HG03097 (cell line): ENCODE results near the gene HEG1.

Experiments used
- ATAC-seq: cut with Tn5 transposase; IDR thresholded peaks from one replicate; pipeline ENCODE4 v1.9.1; 2021; ENCODE audit not compliant: unreplicated experiment, low FRiP score

HEG1 gene

DNA sequence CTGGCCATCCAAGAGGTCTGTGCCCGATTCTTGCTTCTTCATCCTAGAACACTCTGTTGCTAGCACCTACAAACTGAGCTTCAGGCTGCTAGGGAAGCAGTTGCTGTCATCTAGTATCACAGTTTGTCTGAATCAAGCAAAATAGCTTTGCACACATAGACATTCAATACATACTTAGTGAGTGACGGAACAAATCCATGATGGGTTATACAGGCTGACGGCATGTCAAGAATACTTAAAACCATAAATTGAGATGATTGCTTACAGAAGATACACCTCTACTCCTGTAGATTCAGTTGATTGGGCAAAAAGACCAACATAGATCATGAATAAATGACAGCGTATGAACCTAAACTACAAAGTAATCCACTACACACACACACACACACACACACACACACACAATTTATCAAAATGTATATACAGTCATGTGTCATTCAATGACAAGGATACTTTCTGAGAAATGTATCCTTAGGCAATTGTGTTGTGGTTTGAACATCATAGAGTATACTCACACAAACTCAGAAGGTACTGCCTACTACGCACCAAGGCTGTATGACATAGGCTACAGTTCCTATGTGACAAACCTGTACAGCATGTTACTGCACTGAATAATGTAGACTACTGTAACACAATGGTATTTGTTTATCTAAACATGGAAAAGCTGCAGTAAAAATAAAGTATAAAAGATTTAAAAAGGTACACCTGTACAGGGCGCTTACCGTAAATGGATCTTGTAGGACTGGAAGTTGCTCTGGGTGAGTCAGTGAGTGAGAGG is 14.4 kb upstream of the HEG1 start:
- ATAC-seq, result no peak

- no peak for ATAC-seq
These were observed 13.7 kb upstream of the HEG1 start for GRCh38 chr3:125069452-125069851.

DNA sequence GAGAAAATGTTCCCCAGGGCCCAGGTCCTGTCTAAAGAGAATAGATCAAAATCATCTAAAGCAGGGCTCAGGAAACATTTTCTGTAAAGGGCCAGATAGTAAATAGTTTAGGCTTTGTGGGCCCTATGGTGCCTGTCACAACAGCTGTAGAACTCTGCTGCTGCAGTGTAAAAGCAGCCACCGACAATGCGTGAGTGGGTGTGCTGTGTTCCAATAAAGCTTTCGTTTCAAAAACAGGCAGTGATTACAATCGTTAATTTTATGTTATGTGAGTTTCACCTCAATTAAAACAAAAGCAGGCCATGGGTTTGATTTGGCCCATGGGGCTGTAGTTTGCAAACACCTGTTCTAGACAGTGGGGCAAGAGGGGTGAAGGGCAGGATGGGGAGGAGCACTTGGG is 12.5 kb upstream of the HEG1 start:
- no peak for ATAC-seq

GRCh38 chr3:125067225-125067624 is 11.4 kb upstream of the HEG1 start:
- no peak for ATAC-seq

DNA sequence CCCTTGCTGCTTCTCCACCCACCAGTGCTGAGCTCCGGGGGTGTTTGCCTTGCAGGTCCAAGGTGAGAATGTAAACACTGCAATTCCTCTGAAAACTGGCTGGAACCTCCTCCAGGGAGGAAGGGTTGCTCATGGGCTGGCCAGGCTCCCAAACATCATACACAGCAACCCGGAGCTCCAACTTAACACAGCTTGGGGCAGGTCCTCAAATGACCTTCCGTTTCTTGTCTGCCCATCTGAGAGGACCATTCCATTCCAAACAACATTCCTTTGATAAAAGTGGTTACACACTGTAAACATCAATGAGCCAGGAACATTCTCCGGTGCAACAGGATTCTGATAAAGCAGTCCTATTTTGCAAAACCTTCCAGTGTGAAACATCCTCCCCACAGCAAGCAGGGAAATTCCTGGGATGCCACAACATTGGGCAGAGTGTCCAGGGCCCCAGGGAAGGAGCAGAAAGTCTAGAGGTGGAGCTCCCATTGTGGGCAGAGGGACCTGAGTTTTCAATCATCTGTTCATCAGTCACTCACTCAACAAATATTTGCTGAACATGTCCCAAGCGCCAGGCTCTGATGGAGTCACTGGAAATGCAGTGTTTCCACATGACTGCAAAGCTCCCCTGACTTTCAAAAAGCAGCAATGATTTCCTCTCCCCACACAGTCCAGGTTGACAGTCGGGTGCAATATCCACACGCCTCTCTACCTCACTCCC is 7.3 kb upstream of the HEG1 start:
- no peak for ATAC-seq

GRCh38 chr3:125061646-125062045 is 5.8 kb upstream of the HEG1 start:
- ATAC-seq, result no peak

DNA sequence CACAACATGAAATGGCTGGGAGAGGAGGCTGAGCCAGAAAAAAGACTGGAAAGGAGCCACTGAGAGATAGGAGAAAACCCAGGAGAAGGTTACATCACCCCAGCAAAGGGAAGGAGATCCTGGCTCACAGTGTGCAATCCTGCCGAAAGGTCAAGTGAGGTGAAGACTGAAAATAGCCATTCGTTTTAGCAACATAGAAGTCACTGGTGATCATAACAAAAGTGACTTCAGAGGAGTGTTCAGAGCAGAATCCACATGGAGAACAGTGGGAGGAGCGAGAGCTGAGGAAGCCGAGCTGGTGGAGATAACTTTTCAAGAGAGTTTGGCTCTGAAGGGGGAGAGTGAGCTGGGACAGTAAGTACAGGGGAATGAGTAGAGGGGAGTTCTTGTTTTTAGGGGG is 5.4 kb upstream of the HEG1 start:
- ATAC-seq, result no peak

GRCh38 chr3:125059488-125060245 is 3.9 kb upstream of the HEG1 start:
- no peak for ATAC-seq

GRCh38 chr3:125058959-125059358 is 3.2 kb upstream of the HEG1 start:
- no peak for ATAC-seq

- ATAC-seq, result no peak
These were observed 2.7 kb upstream of the HEG1 start for GRCh38 chr3:125058529-125058928.

DNA sequence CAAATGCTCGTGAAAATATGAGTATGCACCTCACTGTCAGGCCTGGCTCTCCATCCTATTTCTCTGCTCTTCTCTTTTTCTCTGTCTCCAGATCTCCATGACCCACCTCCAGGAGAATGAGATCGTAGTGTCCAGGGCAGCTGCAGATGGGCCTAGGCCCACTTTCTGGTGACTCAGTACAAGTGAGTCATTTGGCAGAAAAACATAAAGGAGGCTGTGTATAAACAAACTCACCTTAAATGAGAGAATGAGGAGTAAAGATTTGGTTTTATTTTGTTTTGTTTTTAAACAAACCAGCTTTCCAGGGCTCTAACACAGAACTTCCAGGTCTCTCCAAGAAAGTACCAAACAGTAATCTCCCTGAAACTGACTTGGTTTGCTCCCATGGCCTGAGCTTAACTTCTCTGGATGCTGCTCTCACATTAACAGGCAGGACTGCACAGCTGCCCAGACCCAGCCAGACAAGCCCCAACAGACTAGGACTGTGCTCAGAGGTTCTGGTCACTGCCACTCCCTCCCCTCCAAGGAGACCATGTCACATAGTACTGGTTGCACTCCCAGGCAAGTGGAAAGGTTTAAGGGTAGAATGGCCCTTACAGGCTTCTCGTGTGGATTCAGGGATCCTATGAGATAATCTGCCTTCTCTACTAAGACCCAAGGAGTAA is 1.5 kb upstream of the HEG1 start:
- ATAC-seq, result no peak

- peak; percentile 11 for ATAC-seq
These were observed 375 bp downstream of the HEG1 start for GRCh38 chr3:125055331-125055912.

GRCh38 chr3:125054449-125055329 is 1.1 kb downstream of the HEG1 start:
- ATAC-seq, result no peak

DNA sequence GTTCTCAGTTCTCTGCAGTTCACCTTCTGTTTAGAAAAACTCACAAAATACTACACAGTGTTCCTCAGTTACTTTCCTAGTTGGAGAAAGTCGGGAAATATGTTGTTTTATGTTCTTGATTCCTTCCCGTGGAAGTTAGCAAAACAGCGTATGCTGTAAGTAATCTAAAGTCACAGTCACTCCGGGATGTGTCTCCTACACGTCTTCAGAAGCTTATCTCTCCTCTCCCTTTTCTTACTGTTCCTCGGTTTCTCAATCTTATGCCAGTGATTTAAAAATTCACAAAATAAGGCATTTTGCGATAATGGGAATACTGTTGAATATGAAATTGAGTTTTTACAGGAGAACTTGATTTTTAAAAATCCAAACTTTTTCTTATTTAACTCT is 1.7 kb downstream of the HEG1 start:
- ATAC-seq, result no peak

- no peak for ATAC-seq
These were observed 2.5 kb downstream of the HEG1 start for GRCh38 chr3:125053304-125053699.

GRCh38 chr3:125052624-125053303 is 3.0 kb downstream of the HEG1 start:
- no peak for ATAC-seq

GRCh38 chr3:125051715-125052581 is 3.8 kb downstream of the HEG1 start:
- no peak for ATAC-seq

- ATAC-seq, result no peak
These were observed 4.6 kb downstream of the HEG1 start for GRCh38 chr3:125051205-125051604.
